Colonic mucosa (tissue), 4 donors: ENCODE data around the gene KIAA0513. TPM values are rescaled to one million over a fixed set of nuclear protein-coding genes. Genes with fewer than 3 reads are reported as not detected.

ENCODE experiments used
- DNase-seq: peaks from one replicate; pipeline ENCODE4 v3.0.0-alpha.2; 2020
- H3K27ac ChIP-seq: fragments of 200-600 bp; one replicate; pipeline ENCODE4 v1.8.0; 2021
- H3K27me3 ChIP-seq: fragments of 200-600 bp; one replicate; pipeline ENCODE4 v1.8.0; 2021
- H3K36me3 ChIP-seq: fragments of 200-600 bp; one replicate; pipeline ENCODE4 v1.8.0; 2021
- H3K4me1 ChIP-seq: fragments of 200-600 bp; one replicate; pipeline ENCODE4 v1.8.0; 2021; ENCODE audit warnings: mild to moderate bottlenecking
- H3K4me3 ChIP-seq: fragments of 200-600 bp; one replicate; pipeline ENCODE4 v1.8.0; 2021
- H3K9ac ChIP-seq, 2 donors: one replicate each; pipeline ENCODE4 v1.7.0; 2013; ENCODE audit warnings: control low read depth in 2 of 2, low read depth in 2 of 2, low read length in 2 of 2
- H3K9me3 ChIP-seq: fragments of 200-600 bp; one replicate; pipeline ENCODE4 v1.8.0; 2021
- intact Hi-C: fragments of 100-400 bp; cut with DNase I; formaldehyde crosslinking; loops from one replicate; pipeline ENCODE4 v1.14.1; 2022
- total RNA-seq, 2 donors: library from RNA; stranded (reverse); fragmentation: NEBNext Ultra II Directional in 1 of 2; extraction: Animal tissue kit (Norgen Biotek cat#: 25700) in 1 of 2; gene quantifications; one replicate each; pipeline ENCODE4 v1.2.1, GENCODE V29; 2021
- TF ChIP-seq, protein P1 (sequence below): fragments of 200-600 bp; IDR thresholded peaks from one replicate; pipeline ENCODE4 v1.8.0; 2022; ENCODE audit warnings: antibody characterized with exemption, mild to moderate bottlenecking
- donor health status: healthy.
- donor health status: DM: no; HTN: no; CAD: no.
- donor health status: DM: no; HTN: no; CAD: no.

KIAA0513 gene
- total RNA-seq, 2 donors from 2014 or later, result 17.7 to 22.8 TPM

DNA sequence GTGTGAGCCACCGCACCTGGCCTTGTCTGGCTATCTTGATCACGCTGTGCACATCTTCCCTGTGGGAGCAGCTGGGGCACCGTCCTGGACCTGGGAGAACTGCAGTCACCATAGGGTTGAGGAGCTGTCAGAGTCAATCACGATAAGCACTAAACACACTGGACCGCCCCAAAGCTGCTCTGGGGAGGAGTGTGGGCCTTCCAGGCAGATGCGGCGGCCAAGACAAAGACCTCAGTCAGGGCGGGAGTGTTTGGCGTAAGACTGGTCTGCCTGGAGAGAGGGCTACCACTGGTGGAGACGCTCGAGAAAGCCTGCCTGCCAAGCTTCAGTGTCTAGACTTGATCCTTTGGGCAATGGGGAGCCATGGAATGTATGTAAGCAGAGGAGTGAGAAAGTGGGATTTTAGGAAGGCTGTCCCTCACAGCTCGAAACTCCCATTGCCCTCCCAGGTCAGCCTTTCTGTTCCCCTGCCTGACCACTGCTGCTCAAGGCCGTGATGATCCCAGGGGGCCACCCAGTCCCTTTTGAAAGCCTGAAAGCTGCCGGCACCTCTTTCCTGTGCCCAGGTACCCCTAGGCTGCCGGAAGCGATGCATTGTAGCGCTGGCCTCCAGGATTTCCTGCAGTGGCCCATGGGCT, 114.0 kb downstream of the KIAA0513 start:
- no peaks in the 10 kb centered on the region for H3K36me3 ChIP-seq
- no peaks in the 10 kb centered on the region for H3K27me3 ChIP-seq
- no peak overlapping the region for H3K9ac ChIP-seq
- intact Hi-C loops, result no loop called here
- H3K4me1 ChIP-seq, result peaks cover 4% of the 10 kb centered on the region
- no peak overlapping the region for H3K27ac ChIP-seq
- TF ChIP-seq, protein P1, sequence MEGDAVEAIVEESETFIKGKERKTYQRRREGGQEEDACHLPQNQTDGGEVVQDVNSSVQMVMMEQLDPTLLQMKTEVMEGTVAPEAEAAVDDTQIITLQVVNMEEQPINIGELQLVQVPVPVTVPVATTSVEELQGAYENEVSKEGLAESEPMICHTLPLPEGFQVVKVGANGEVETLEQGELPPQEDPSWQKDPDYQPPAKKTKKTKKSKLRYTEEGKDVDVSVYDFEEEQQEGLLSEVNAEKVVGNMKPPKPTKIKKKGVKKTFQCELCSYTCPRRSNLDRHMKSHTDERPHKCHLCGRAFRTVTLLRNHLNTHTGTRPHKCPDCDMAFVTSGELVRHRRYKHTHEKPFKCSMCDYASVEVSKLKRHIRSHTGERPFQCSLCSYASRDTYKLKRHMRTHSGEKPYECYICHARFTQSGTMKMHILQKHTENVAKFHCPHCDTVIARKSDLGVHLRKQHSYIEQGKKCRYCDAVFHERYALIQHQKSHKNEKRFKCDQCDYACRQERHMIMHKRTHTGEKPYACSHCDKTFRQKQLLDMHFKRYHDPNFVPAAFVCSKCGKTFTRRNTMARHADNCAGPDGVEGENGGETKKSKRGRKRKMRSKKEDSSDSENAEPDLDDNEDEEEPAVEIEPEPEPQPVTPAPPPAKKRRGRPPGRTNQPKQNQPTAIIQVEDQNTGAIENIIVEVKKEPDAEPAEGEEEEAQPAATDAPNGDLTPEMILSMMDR, result no peak
- no peaks in the 10 kb centered on the region for H3K9me3 ChIP-seq
- no peak overlapping the region for H3K4me3 ChIP-seq
- DNase-seq, result no peak

DNA sequence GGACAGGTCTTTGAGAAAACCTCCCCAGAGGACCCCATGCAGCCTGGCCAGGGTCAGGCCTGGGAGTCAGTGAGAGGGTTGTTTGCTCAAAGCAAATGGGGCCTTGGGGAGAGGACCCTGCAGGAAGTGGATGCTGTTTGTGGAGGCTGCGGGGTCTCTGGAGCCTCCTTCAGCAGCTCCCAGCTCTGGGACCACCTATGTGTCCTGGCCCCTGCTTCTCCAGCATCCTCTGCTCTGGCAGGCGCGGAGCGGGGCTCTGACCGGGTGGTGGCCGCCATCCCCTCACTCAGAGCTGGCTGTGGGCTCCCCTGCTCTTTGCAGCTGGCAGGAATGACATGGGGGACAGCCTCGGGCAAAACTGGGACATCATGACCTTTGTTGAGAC, 114.5 kb downstream of the KIAA0513 start:
- no peak overlapping the region for H3K4me3 ChIP-seq
- H3K27me3 ChIP-seq, result no peaks in the 10 kb centered on the region
- no peak overlapping the region for H3K27ac ChIP-seq
- no peak overlapping the region for H3K9ac ChIP-seq
- peaks cover 3% of the 10 kb centered on the region for H3K4me1 ChIP-seq
- no peaks in the 10 kb centered on the region for H3K9me3 ChIP-seq
- TF ChIP-seq, protein P1, result no peak
- intact Hi-C loops, result no loop called here
- DNase-seq, result no peak
- no peaks in the 10 kb centered on the region for H3K36me3 ChIP-seq

DNA sequence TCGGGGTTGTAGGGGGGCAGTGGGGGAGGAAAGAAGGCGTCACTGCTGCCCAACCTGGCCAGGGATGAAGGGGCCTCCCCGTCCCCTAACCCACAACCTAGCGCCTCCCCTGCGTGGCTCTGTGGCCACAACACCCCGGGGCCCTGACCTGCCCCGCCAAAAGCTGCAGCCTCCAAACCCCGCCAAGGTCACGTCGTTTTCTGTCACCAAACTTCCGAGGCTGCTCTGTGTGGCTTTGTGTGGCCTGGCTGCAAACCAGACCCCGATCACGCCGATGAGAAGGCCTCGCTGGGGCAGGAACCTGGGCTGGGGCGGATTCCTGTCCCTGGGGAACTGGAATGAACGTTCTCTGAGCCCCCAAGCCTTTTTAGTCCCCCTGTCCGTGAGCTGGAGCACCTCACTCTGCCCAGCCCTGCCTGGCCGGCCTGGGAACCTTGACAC, 115.2 kb downstream of the KIAA0513 start:
- Histone ChIP-seq H3K27me3 (no peaks in the 10 kb centered on the region), H3K36me3 (no peaks in the 10 kb centered on the region), H3K9me3 (no peaks in the 10 kb centered on the region), H3K4me3 (no peak overlapping the region), H3K27ac (no peak overlapping the region), H3K4me1 (no peaks in the 10 kb centered on the region), H3K9ac (no peak overlapping the region)
- TF ChIP-seq, protein P1, result no peak
- DNase-seq, result no peak
- intact Hi-C loops, result no loop called here

Other genes starting within 250 kb of the KIAA0513 start
- gene CRISPLD2, start 207.8 kb upstream of the KIAA0513 start, total RNA-seq, result 10 to 100 TPM; 10.4 to 37.9 TPM
- gene ZDHHC7, start 16.3 kb upstream of the KIAA0513 start, total RNA-seq, result 10 to 100 TPM; 55.1 to 67.8 TPM
- under 1 TPM in 1 of 2 donors, not detected in 1; 0.32 TPM for gene CIBAR2, start 84.7 kb downstream of the KIAA0513 start, total RNA-seq